SK-N-SH (cell line): Measurements from ENCODE around the gene SH3RF1. TPM values are rescaled to one million over a fixed set of nuclear protein-coding genes. Genes with fewer than 3 reads are reported as not detected.
A peak's percentile ranks its signal among the peaks of the same experiment; 100 is the strongest.

Source experiments
- CTCF ChIA-PET: fragments of 300-600, 350-600 bp; formaldehyde crosslinking; extraction: SDS; loops from one replicate; lab custom pipeline; 2021; lab: Yijun Ruan, JAX
- POLR2A ChIA-PET: fragments of 350-600 bp; sonication (Branson Sonifier 250); formaldehyde crosslinking; extraction: SDS; loops from one replicate; lab custom pipeline; 2020; ENCODE audit warnings: antibody characterized with exemption, inconsistent platforms; lab: Yijun Ruan, JAX
- DNase-seq: peaks from one replicate; pipeline ENCODE4 v3.0.0; 2012
- H2AFZ ChIP-seq: fragments of 200-600 bp; sonication (generic); 2 replicates; pipeline ENCODE4 v1.8.1; 2016; ENCODE audit warnings: antibody characterized with exemption, mild to moderate bottlenecking, low read depth
- H3F3A ChIP-seq: fragments of 200-600 bp; sonication (generic); replicated peaks from 2 replicates; pipeline ENCODE3; 2016; ENCODE audit warnings: antibody characterized with exemption, mild to moderate bottlenecking; ENCODE audit not compliant: insufficient read depth
- H3K27ac ChIP-seq, 2 experiments: fragments of 200-500 bp in 1 of 2; fragments of 200-600 bp in 1 of 2; sonication (Bioruptor generic) in 1 of 2; sonication (generic), shearing (Covaris generic) in 1 of 2; 2 replicates each; pipeline versions ENCODE4 v1.5.1 to v1.6.1; 2014 to 2016; ENCODE audit warnings: low read depth in 2 of 2, inconsistent platforms in 1 of 2, low read length in 1 of 2, mild to moderate bottlenecking in 1 of 2, mixed read lengths in 1 of 2
- H3K27me3 ChIP-seq: fragments of 200-600 bp; sonication (generic), shearing (Covaris generic); 2 replicates; pipeline ENCODE4 v1.6.1; 2016; ENCODE audit warnings: mixed run types; ENCODE audit not compliant: insufficient read depth
- H3K36me3 ChIP-seq, 2 experiments: fragments of 200-500 bp in 1 of 2; fragments of 200-600 bp in 1 of 2; sonication (Bioruptor generic) in 1 of 2; sonication (generic) in 1 of 2; replicated peaks in 1 of 2; 2 replicates each; pipeline versions ENCODE3 to v1.5.1; 2014 to 2016; ENCODE audit warnings: low read length in 1 of 2, mild to moderate bottlenecking in 1 of 2; ENCODE audit not compliant: insufficient read depth in 2 of 2, control insufficient read depth in 1 of 2
- H3K4me1 ChIP-seq, 2 experiments: fragments of 200-500 bp in 1 of 2; fragments of 200-600 bp in 1 of 2; sonication (Bioruptor generic) in 1 of 2; sonication (generic), shearing (Covaris generic) in 1 of 2; 2 replicates each; pipeline versions ENCODE4 v1.5.1 to v1.6.1; 2014 to 2016; ENCODE audit warnings: low read depth in 1 of 2, low read length in 1 of 2, mixed run types in 1 of 2; ENCODE audit not compliant: insufficient read depth in 2 of 2, control insufficient read depth in 1 of 2
- H3K4me2 ChIP-seq: fragments of 200-600 bp; sonication (generic), shearing (Covaris generic); 2 replicates; pipeline ENCODE4 v1.6.1; 2017; ENCODE audit warnings: mixed run types
- H3K4me3 ChIP-seq, 2 experiments: fragments of 200-500 bp in 1 of 2; fragments of 200-600 bp in 1 of 2; sonication (Bioruptor generic) in 1 of 2; sonication (generic), shearing (Covaris generic) in 1 of 2; 2 replicates each; pipeline versions ENCODE4 v1.5.1 to v1.8.1; 2014 to 2016; ENCODE audit warnings: low read depth in 2 of 2, inconsistent platforms in 1 of 2, low read length in 1 of 2, mild to moderate bottlenecking in 1 of 2, mixed read lengths in 1 of 2, moderate library complexity in 1 of 2
- H3K79me2 ChIP-seq: fragments of 200-600 bp; sonication (generic); 2 replicates; pipeline ENCODE4 v1.8.1; 2017; ENCODE audit warnings: mild to moderate bottlenecking; ENCODE audit not compliant: insufficient read depth
- H3K9ac ChIP-seq: fragments of 200-600 bp; sonication (generic); 2 replicates; pipeline ENCODE4 v1.6.1; 2017; ENCODE audit warnings: mixed run types
- H3K9me2 ChIP-seq: fragments of 200-600 bp; sonication (generic); 2 replicates; pipeline ENCODE4 v1.6.1; 2017; ENCODE audit warnings: mixed run types
- H3K9me3 ChIP-seq: fragments of 200-600 bp; sonication (generic); 2 replicates; pipeline ENCODE4 v1.6.1; 2017; ENCODE audit warnings: mixed run types, mild to moderate bottlenecking, moderate library complexity
- H4K20me1 ChIP-seq: fragments of 200-600 bp; sonication (generic); 2 replicates; pipeline ENCODE4 v1.6.1; 2017; ENCODE audit warnings: mild to moderate bottlenecking, mixed run types; ENCODE audit not compliant: insufficient read depth
- ELF1 ChIP-seq: IDR thresholded peaks from 2 replicates; pipeline ENCODE4 v1.4.0; 2012
- EZH2phosphoT487 ChIP-seq: fragments of 200-600 bp; sonication (generic); IDR thresholded peaks from 2 replicates; pipeline ENCODE4 v1.6.1; 2017; ENCODE audit warnings: low read depth, mixed run types, mild to moderate bottlenecking, antibody characterized with exemption, moderate library complexity, borderline replicate concordance
- FOSL2 ChIP-seq: IDR thresholded peaks from 2 replicates; pipeline ENCODE4 v1.4.0; 2012; ENCODE audit warnings: low read depth, mild to moderate bottlenecking, moderate library complexity, borderline replicate concordance
- FOXM1 ChIP-seq: IDR thresholded peaks from 2 replicates; pipeline ENCODE4 v1.4.0; 2012; ENCODE audit warnings: low read depth, mild to moderate bottlenecking
- JUND ChIP-seq: IDR thresholded peaks from 2 replicates; pipeline ENCODE4 v1.4.0; 2012
- NFIC ChIP-seq: IDR thresholded peaks from 2 replicates; pipeline ENCODE4 v1.4.0; 2012; ENCODE audit warnings: borderline replicate concordance
- NRF1 ChIP-seq: IDR thresholded peaks from 2 replicates; pipeline ENCODE4 v1.6.1; 2012; ENCODE audit warnings: low read depth, mild to moderate bottlenecking, low read length
- POLR2AphosphoS5 ChIP-seq: IDR thresholded peaks from 2 replicates; pipeline ENCODE4 v1.6.1; 2012; ENCODE audit warnings: low read depth, low read length
- RFX5 ChIP-seq: IDR thresholded peaks from 2 replicates; pipeline ENCODE4 v1.6.1; 2012; ENCODE audit warnings: mild to moderate bottlenecking, improper control_type of control experiment, low read length
- RXRA ChIP-seq: IDR thresholded peaks from 2 replicates; pipeline ENCODE4 v1.4.0; 2012; ENCODE audit warnings: low read depth, mild to moderate bottlenecking, borderline replicate concordance
- SIN3A ChIP-seq: IDR thresholded peaks from 2 replicates; pipeline ENCODE4 v1.6.1; 2012; ENCODE audit warnings: low read depth, mild to moderate bottlenecking, low read length, moderate library complexity, borderline replicate concordance
- TCF12 ChIP-seq: IDR thresholded peaks from 2 replicates; pipeline ENCODE4 v1.4.0; 2012
- TEAD4 ChIP-seq: IDR thresholded peaks from 2 replicates; pipeline ENCODE4 v1.4.0; 2012; ENCODE audit warnings: mild to moderate bottlenecking, borderline replicate concordance; ENCODE audit not compliant: insufficient read depth
- WGBS: methylation state at CpG from one replicate; pipeline ENCODE4 v1.1.6; 2017; ENCODE audit warnings: low lambda C conversion rate; 5-methylcytosine and 5-hydroxymethylcytosine counted together
- polyA plus RNA-seq, 3 experiments: library from polyadenylated mRNA; depleted of rRNA; stranded (reverse); fragments of >200 nt; gene quantifications; 2 replicates each; pipeline ENCODE4 v1.2.3, GENCODE V29; 2012
- TF ChIP-seq, protein P1 (sequence below): fragments of 200-600 bp; sonication (generic); IDR thresholded peaks from 2 replicates; pipeline ENCODE4 v1.6.1; 2017; ENCODE audit warnings: antibody characterized with exemption, mild to moderate bottlenecking, moderate library complexity
- TF ChIP-seq, protein P2 (sequence below): IDR thresholded peaks from 2 replicates; pipeline ENCODE4 v1.4.0; 2012; ENCODE audit warnings: low read depth, borderline replicate concordance
- TF ChIP-seq, protein P3 (sequence below): IDR thresholded peaks from 2 replicates; pipeline ENCODE4 v1.6.1; 2012; ENCODE audit warnings: mild to moderate bottlenecking, low read depth, low read length, moderate library complexity

Gene SH3RF1
- polyA plus RNA-seq, 1 of the 3 experiments (the other 2 are of a cell fraction): 22.0 TPM

DNA sequence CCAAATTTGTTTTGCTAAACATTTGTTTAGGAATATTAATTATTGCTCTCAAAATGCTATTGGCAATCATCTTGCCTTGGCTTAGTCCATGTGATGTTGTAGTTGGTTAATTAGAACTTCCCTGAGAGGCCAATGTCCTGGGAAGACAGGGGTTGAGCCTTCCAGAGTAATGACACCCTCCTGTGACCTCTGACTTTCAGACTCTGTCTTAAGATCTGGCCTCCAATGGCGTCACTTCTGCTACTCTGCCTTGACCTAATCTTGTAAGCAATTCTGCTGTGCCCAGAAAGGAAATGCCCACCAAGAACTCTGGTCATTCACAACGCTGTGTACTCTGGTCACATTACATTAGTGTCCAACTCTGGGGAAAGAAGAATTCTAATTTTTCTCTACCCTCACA lies 111.9 kb downstream of the SH3RF1 start:
- Histone ChIP-seq H4K20me1 (no peaks in the 10 kb centered on the region; the same call in 1 of the 2 replicates), H3K4me3 (no peak overlapping the region), H3K9ac (no peak overlapping the region), H3K4me1 (peaks cover 2 to 51% of the 10 kb centered on the region in 2 experiments; a peak in 3 of 4 replicates), H3F3A (peaks cover 45% of the 10 kb centered on the region), H3K27me3 (no peaks in the 10 kb centered on the region), H3K4me2 (no peak overlapping the region; the same call in 1 of the 2 replicates), H3K79me2 (peaks cover 99% of the 10 kb centered on the region), H3K27ac (peak overlapping the region; percentile 40 to 73; a peak in 3 of 4 replicates), H2AFZ (no peak overlapping the region), H3K9me2 (no peaks in the 10 kb centered on the region), H3K9me3 (no peaks in the 10 kb centered on the region), H3K36me3 (peaks cover 23 to 29% of the 10 kb centered on the region in 2 experiments)
- no peak for DNase-seq
- ChIA-PET CTCF (no interaction called here), POLR2A (no interaction called here)
- WGBS: 91% methylated on average over 2 of the region's 2 CpGs
- TF ChIP-seq ELF1 (no peak), SIN3A (no peak), JUND (no peak), FOSL2 (no peak), FOXM1 (no peak), RXRA (no peak), TCF12 (no peak), NRF1 (no peak), EZH2phosphoT487 (no peak), POLR2AphosphoS5 (no peak), TEAD4 (no peak), NFIC (no peak), RFX5 (no peak)
- TF ChIP-seq, protein P1, sequence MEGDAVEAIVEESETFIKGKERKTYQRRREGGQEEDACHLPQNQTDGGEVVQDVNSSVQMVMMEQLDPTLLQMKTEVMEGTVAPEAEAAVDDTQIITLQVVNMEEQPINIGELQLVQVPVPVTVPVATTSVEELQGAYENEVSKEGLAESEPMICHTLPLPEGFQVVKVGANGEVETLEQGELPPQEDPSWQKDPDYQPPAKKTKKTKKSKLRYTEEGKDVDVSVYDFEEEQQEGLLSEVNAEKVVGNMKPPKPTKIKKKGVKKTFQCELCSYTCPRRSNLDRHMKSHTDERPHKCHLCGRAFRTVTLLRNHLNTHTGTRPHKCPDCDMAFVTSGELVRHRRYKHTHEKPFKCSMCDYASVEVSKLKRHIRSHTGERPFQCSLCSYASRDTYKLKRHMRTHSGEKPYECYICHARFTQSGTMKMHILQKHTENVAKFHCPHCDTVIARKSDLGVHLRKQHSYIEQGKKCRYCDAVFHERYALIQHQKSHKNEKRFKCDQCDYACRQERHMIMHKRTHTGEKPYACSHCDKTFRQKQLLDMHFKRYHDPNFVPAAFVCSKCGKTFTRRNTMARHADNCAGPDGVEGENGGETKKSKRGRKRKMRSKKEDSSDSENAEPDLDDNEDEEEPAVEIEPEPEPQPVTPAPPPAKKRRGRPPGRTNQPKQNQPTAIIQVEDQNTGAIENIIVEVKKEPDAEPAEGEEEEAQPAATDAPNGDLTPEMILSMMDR: no peak
- TF ChIP-seq, protein P2, sequence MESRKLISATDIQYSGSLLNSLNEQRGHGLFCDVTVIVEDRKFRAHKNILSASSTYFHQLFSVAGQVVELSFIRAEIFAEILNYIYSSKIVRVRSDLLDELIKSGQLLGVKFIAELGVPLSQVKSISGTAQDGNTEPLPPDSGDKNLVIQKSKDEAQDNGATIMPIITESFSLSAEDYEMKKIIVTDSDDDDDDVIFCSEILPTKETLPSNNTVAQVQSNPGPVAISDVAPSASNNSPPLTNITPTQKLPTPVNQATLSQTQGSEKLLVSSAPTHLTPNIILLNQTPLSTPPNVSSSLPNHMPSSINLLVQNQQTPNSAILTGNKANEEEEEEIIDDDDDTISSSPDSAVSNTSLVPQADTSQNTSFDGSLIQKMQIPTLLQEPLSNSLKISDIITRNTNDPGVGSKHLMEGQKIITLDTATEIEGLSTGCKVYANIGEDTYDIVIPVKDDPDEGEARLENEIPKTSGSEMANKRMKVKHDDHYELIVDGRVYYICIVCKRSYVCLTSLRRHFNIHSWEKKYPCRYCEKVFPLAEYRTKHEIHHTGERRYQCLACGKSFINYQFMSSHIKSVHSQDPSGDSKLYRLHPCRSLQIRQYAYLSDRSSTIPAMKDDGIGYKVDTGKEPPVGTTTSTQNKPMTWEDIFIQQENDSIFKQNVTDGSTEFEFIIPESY: no peak
- TF ChIP-seq, protein P3, sequence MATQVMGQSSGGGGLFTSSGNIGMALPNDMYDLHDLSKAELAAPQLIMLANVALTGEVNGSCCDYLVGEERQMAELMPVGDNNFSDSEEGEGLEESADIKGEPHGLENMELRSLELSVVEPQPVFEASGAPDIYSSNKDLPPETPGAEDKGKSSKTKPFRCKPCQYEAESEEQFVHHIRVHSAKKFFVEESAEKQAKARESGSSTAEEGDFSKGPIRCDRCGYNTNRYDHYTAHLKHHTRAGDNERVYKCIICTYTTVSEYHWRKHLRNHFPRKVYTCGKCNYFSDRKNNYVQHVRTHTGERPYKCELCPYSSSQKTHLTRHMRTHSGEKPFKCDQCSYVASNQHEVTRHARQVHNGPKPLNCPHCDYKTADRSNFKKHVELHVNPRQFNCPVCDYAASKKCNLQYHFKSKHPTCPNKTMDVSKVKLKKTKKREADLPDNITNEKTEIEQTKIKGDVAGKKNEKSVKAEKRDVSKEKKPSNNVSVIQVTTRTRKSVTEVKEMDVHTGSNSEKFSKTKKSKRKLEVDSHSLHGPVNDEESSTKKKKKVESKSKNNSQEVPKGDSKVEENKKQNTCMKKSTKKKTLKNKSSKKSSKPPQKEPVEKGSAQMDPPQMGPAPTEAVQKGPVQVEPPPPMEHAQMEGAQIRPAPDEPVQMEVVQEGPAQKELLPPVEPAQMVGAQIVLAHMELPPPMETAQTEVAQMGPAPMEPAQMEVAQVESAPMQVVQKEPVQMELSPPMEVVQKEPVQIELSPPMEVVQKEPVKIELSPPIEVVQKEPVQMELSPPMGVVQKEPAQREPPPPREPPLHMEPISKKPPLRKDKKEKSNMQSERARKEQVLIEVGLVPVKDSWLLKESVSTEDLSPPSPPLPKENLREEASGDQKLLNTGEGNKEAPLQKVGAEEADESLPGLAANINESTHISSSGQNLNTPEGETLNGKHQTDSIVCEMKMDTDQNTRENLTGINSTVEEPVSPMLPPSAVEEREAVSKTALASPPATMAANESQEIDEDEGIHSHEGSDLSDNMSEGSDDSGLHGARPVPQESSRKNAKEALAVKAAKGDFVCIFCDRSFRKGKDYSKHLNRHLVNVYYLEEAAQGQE: no peak
